Neural cell (in vitro differentiated cells): ENCODE data around the gene CDK15.

Experiments
- EZH2 ChIP-seq: fragments of 200-600, 300-800 bp; shearing (Covaris generic), sonication (generic); IDR thresholded peaks from 2 replicates; pipeline ENCODE4 v1.6.1; 2014; ENCODE audit warnings: antibody characterized with exemption, low read length, borderline replicate concordance, mild to moderate bottlenecking; ENCODE audit not compliant: insufficient read depth, poor library complexity, severe bottlenecking
- MXI1 ChIP-seq: fragments of 450-650 bp; conservative IDR thresholded peaks from 2 replicates; pipeline ENCODE4 v1.6.1; 2014; ENCODE audit warnings: antibody characterized with exemption, mild to moderate bottlenecking; ENCODE audit not compliant: poor library complexity, severe bottlenecking
- POLR2AphosphoS5 ChIP-seq: IDR thresholded peaks from 2 replicates; pipeline ENCODE4 v1.6.1; 2012
- TF ChIP-seq, protein P1 (sequence below): fragments of 450-650 bp; IDR thresholded peaks from 2 replicates; pipeline ENCODE4 v1.5.1; 2014; ENCODE audit warnings: antibody characterized with exemption, mild to moderate bottlenecking, moderate library complexity; ENCODE audit not compliant: poor library complexity, severe bottlenecking

DNA sequence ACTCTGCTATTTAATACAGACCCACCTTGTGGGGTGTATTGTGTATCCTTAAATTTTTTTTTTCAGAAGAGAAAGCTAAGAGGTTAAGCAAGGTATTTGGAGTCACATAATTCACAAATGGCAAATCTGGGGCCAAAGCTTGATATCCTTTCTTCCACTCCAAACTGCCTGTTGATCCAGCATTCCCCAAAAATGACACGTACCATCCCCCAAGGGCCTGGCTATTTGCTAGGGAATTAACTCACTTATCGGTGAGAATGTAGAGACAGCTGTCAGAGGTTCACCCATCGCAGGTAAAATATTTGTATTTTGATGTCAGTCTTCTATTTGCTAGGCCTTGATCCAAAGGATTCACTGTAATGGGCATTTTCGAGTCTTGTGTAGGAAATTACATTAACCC, 123.7 kb downstream of the CDK15 start:
- TF ChIP-seq POLR2AphosphoS5 (no peak), MXI1 (no peak), EZH2 (no peak)
- TF ChIP-seq, protein P1, sequence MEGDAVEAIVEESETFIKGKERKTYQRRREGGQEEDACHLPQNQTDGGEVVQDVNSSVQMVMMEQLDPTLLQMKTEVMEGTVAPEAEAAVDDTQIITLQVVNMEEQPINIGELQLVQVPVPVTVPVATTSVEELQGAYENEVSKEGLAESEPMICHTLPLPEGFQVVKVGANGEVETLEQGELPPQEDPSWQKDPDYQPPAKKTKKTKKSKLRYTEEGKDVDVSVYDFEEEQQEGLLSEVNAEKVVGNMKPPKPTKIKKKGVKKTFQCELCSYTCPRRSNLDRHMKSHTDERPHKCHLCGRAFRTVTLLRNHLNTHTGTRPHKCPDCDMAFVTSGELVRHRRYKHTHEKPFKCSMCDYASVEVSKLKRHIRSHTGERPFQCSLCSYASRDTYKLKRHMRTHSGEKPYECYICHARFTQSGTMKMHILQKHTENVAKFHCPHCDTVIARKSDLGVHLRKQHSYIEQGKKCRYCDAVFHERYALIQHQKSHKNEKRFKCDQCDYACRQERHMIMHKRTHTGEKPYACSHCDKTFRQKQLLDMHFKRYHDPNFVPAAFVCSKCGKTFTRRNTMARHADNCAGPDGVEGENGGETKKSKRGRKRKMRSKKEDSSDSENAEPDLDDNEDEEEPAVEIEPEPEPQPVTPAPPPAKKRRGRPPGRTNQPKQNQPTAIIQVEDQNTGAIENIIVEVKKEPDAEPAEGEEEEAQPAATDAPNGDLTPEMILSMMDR, result no peak
